ENCODE results near the gene WBP2NL.

DNA sequence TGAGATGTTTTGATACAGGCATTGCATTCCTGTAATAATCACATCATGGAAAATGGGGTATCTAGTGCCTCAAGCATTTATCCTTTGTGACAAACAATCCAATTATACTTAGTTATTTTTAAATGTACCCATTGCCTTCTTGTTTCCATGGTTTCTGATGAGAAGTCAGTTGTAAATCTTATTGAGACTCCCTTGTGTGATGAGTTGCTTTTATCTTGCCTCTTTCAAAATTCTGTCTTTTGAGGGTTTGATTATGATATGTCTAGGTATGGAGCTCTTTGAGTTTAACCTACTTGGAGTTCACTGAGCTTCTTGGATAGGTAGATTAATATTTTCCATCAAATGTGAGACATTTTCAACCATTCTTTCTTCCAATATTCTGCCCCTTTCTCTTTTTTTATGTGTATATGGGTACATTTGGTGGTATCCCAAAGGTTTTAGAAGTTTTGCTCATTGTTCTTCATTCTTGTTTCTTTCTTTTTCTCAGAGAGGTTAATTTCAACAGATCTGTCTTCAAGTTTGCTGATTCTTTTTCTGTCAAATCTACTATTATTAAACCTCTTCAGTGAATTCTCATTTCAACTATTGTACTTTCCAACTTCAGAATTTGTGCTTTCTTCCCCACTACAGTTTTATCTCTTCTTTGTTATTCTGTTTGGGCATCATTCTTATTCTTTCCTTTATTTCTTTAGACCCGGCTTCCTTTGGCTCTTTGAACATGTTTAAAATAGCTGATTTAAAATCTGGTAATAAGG lies 58.3 kb downstream of the WBP2NL start:
- TF ChIP-seq EZH2 (IDR thresholded peaks at IDR 0.05; ENCODE audit: borderline replicate concordance, insufficient read depth, low read length, poor library complexity, severe bottlenecking) = no peak
- no peak for TF ChIP-seq POLR2AphosphoS5 (IDR thresholded peaks at IDR 0.05)
- no peak for TF ChIP-seq TAF1 (IDR thresholded peaks at IDR 0.05; ENCODE audit: low read depth)
- TF ChIP-seq EP300 (conservative IDR thresholded peaks at IDR 0.05; ENCODE audit: poor library complexity, severe bottlenecking) = no peak
- TF ChIP-seq, protein P1, sequence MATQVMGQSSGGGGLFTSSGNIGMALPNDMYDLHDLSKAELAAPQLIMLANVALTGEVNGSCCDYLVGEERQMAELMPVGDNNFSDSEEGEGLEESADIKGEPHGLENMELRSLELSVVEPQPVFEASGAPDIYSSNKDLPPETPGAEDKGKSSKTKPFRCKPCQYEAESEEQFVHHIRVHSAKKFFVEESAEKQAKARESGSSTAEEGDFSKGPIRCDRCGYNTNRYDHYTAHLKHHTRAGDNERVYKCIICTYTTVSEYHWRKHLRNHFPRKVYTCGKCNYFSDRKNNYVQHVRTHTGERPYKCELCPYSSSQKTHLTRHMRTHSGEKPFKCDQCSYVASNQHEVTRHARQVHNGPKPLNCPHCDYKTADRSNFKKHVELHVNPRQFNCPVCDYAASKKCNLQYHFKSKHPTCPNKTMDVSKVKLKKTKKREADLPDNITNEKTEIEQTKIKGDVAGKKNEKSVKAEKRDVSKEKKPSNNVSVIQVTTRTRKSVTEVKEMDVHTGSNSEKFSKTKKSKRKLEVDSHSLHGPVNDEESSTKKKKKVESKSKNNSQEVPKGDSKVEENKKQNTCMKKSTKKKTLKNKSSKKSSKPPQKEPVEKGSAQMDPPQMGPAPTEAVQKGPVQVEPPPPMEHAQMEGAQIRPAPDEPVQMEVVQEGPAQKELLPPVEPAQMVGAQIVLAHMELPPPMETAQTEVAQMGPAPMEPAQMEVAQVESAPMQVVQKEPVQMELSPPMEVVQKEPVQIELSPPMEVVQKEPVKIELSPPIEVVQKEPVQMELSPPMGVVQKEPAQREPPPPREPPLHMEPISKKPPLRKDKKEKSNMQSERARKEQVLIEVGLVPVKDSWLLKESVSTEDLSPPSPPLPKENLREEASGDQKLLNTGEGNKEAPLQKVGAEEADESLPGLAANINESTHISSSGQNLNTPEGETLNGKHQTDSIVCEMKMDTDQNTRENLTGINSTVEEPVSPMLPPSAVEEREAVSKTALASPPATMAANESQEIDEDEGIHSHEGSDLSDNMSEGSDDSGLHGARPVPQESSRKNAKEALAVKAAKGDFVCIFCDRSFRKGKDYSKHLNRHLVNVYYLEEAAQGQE (IDR thresholded peaks at IDR 0.05; ENCODE audit: borderline replicate concordance) = no peak
- TF ChIP-seq, protein P2, sequence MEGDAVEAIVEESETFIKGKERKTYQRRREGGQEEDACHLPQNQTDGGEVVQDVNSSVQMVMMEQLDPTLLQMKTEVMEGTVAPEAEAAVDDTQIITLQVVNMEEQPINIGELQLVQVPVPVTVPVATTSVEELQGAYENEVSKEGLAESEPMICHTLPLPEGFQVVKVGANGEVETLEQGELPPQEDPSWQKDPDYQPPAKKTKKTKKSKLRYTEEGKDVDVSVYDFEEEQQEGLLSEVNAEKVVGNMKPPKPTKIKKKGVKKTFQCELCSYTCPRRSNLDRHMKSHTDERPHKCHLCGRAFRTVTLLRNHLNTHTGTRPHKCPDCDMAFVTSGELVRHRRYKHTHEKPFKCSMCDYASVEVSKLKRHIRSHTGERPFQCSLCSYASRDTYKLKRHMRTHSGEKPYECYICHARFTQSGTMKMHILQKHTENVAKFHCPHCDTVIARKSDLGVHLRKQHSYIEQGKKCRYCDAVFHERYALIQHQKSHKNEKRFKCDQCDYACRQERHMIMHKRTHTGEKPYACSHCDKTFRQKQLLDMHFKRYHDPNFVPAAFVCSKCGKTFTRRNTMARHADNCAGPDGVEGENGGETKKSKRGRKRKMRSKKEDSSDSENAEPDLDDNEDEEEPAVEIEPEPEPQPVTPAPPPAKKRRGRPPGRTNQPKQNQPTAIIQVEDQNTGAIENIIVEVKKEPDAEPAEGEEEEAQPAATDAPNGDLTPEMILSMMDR (IDR thresholded peaks at IDR 0.05; ENCODE audit: poor library complexity, severe bottlenecking) = no peak
